Transverse colon (tissue), 4 donors: ENCODE data around the gene COPA.

Experiments
- CTCF ChIP-seq, 5 experiments: fragments of 200-600 bp in 3 of 5; fragments of 450-650 bp in 2 of 5; sonication (generic) in 3 of 5; IDR thresholded peaks; 1 replicate in 2 of 5; 2 replicates in 3 of 5; pipeline ENCODE4 v1.5.1; 2016 to 2017; ENCODE audit warnings: antibody characterized with exemption in 5 of 5, inconsistent platforms in 3 of 5, mild to moderate bottlenecking in 2 of 5, moderate library complexity in 1 of 5
- POLR2AphosphoS5 ChIP-seq, 3 donors: sonication (generic); formaldehyde crosslinking; IDR thresholded peaks; one replicate each; pipeline ENCODE4 v1.6.1; 2016; ENCODE audit warnings: antibody characterized with exemption in 3 of 3

DNA sequence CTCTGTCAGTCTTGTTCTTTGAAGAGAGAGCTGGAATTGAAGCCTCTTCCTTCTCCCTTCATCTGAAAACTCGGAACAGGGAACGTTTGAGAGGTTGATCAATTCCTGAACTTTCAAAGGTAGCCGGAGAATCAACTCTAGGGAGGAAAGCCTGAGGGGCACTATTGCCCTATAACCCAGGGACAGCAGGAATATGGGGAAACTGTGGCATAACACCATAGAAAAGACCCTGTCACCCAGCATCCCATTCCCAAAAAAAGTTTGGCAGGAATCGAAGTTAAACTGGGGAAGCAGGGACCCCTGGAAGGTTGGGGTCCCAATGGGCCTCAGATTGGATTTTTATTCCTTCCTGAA is 18.7 kb upstream of the COPA start:
- TF ChIP-seq POLR2AphosphoS5 (IDR thresholded peaks at IDR 0.05) (no peak), CTCF (IDR thresholded peaks at IDR 0.05) (no peak)
